ENCODE data around the gene ASCL4. TPM values are rescaled to one million over a fixed set of nuclear protein-coding genes. Genes with fewer than 3 reads are reported as not detected.

ASCL4 gene
- total and polyA plus RNA-seq, 2 experiments from 2014 or later: not detected

DNA sequence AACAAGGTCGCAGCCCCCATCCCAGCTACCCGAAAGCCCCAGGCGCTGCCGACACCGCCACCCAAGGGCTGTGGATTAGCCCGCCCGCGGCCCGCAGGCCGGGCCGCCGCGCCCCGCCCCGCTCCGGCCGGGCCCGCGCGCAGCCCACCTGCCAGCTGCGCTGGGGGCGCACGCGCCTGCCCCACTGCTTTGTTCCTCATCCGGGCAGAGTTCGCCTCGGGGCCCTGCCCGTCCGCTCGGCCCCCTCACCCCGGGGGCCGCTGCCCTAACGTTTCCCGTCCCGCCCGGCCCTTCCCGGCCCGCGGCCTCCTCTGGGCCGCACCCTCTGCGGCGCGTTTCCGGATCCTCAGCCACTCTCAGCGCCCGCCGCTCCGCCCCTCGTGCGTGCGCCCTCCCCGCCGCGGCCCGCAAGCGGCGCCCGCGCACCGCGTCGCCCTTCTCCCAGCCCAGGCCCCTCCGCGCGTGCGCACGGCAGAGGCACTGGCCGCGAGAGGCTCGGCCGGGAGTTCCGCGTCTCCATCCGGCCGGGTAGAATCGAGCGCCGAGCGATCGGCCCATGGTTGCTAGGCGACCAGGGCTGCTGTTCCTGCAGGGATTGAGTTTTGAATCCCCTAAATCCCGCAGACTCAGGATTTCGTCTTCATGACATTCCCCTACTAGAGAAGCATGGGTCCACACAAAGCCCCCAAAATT, 13.5 kb upstream of the ASCL4 start, which contains the start of gene PRDM4:
Gene PRDM4, minus strand, starts transcription at position 329 of the 693 bp plus-strand sequence. CDS start 622 bp downstream, outside the sequence.
- H3F3A ChIP-seq (replicated peaks; ENCODE audit: low read depth): no peaks in the 10 kb centered on the region
- peak; percentile 91 for ATAC-seq

DNA sequence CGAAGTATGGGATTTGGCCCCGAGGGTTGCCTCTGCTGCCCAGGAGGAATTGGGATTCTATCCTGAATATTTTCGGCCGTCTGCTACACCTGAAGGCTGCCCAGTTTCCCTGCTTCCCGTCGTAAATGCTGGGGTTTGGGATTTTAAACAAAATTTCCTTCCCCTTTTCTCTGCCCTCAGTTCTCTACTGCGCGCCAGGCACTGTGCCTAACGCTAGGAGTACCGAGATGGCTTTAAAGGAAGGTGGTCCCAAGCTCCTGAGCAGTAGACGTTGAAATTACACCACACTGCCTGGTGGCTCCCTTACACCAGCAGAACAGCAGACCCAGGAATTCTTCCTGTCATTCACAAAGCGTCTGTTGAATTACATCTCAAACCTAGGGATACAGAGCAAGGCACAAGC, 13.0 kb upstream of the ASCL4 start:
- H3F3A ChIP-seq (replicated peaks; ENCODE audit: low read depth): no peaks in the 10 kb centered on the region
- H3K79me2 ChIP-seq (replicated peaks; ENCODE audit: insufficient read depth): peaks cover 33% of the 10 kb centered on the region
- peaks cover 5% of the 10 kb centered on the region for H3K36me3 Mint-ChIP-seq (ENCODE audit: low read depth)
- no peaks in the 10 kb centered on the region for H3K27me3 ChIP-seq (ENCODE audit: insufficient read depth)
- peaks cover 14% of the 10 kb centered on the region for H4K20me1 ChIP-seq (replicated peaks; ENCODE audit: insufficient read depth)
- DNase-seq (ENCODE audit: low spot score) (peak; percentile 58), ATAC-seq (peak; percentile 60)
- H3K4me2 ChIP-seq: peak overlapping the region; percentile 82
- peak overlapping the region; percentile 92 for H3K4me3 Mint-ChIP-seq
- H3K9me2 ChIP-seq (ENCODE audit: insufficient read depth): no peaks in the 10 kb centered on the region
- peak overlapping the region; percentile 81 for H3K4me3 ChIP-seq
- H3K4me1 Mint-ChIP-seq: peaks cover 15% of the 10 kb centered on the region; the same call in 2 of the 3 replicates
- H2AFZ ChIP-seq: peak overlapping the region; percentile 100
- peaks cover 13% of the 10 kb centered on the region for H3K4me1 ChIP-seq (ENCODE audit: insufficient read depth)
- H3K27ac ChIP-seq (ENCODE audit: low read depth): no peak overlapping the region
- H3K27me3 Mint-ChIP-seq (ENCODE audit: insufficient read depth, low read depth, poor library complexity): peaks cover 13% of the 10 kb centered on the region
- no peak for TF ChIP-seq JUNB (IDR thresholded peaks at IDR 0.05; ENCODE audit: unreplicated experiment)
- TF ChIP-seq, protein P1, sequence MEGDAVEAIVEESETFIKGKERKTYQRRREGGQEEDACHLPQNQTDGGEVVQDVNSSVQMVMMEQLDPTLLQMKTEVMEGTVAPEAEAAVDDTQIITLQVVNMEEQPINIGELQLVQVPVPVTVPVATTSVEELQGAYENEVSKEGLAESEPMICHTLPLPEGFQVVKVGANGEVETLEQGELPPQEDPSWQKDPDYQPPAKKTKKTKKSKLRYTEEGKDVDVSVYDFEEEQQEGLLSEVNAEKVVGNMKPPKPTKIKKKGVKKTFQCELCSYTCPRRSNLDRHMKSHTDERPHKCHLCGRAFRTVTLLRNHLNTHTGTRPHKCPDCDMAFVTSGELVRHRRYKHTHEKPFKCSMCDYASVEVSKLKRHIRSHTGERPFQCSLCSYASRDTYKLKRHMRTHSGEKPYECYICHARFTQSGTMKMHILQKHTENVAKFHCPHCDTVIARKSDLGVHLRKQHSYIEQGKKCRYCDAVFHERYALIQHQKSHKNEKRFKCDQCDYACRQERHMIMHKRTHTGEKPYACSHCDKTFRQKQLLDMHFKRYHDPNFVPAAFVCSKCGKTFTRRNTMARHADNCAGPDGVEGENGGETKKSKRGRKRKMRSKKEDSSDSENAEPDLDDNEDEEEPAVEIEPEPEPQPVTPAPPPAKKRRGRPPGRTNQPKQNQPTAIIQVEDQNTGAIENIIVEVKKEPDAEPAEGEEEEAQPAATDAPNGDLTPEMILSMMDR (conservative IDR thresholded peaks at IDR 0.05; ENCODE audit: low read depth in 2 of 2): 0 out of 4 replicates have a peak, but pooled peaks of 1 of the 2 experiments have one; percentile 4
- peaks cover 5% of the 10 kb centered on the region; the same call in 1 of the 2 replicates for H3K36me3 ChIP-seq (ENCODE audit: insufficient read depth)
- no peaks in the 10 kb centered on the region for H3K9me3 Mint-ChIP-seq
- H3K27ac Mint-ChIP-seq: peak overlapping the region; percentile 89; the same call in 1 of the 2 replicates

More for the DNA sequence above, 13.5 kb upstream of the ASCL4 start, which contains the start of gene PRDM4:
- TF ChIP-seq POLR2AphosphoS5 (IDR thresholded peaks at IDR 0.05; ENCODE audit: low read depth) (peak; percentile 70), STAT1 (IDR thresholded peaks at IDR 0.05; ENCODE audit: unreplicated experiment) (no peak), CREB1 (CRISPR knock-in tag; IDR thresholded peaks at IDR 0.05; ENCODE audit: low read depth) (peak; percentile 85)
- TF ChIP-seq, protein P1 (conservative IDR thresholded peaks at IDR 0.05; ENCODE audit: low read depth in 2 of 2): peak in 1 of 2 experiments; percentile 70; a peak in 2 of 4 replicates
- H2AFZ ChIP-seq: peak within 1 kb of the TSS; percentile 100
- no peaks in the 10 kb centered on the region for H3K9me2 ChIP-seq (ENCODE audit: insufficient read depth)
- Mint-ChIP-seq H3K27ac (peak within 1 kb of the TSS; percentile 89), H3K9me3 (no peaks in the 10 kb centered on the region), H3K27me3 (ENCODE audit: insufficient read depth, low read depth, poor library complexity) (peaks cover 13% of the 10 kb centered on the region), H3K4me1 (peaks cover 15% of the 10 kb centered on the region; the same call in 2 of the 3 replicates), H3K4me3 (peak within 1 kb of the TSS; percentile 92), H3K36me3 (ENCODE audit: low read depth) (peaks cover 9% of the 10 kb centered on the region)
- H3K79me2 ChIP-seq (replicated peaks; ENCODE audit: insufficient read depth): peaks cover 33% of the 10 kb centered on the region
- H4K20me1 ChIP-seq (replicated peaks; ENCODE audit: insufficient read depth): peaks cover 14% of the 10 kb centered on the region
- H3K27me3 ChIP-seq (ENCODE audit: insufficient read depth): no peaks in the 10 kb centered on the region
- peak within 1 kb of the TSS; percentile 81 for H3K4me3 ChIP-seq
- DNase-seq (ENCODE audit: low spot score): peak; percentile 97
- peak within 1 kb of the TSS; percentile 82 for H3K4me2 ChIP-seq
- H3K27ac ChIP-seq (ENCODE audit: low read depth): peak within 1 kb of the TSS; percentile 73; the same call in 1 of the 2 replicates
- peaks cover 10% of the 10 kb centered on the region; the same call in 1 of the 2 replicates for H3K36me3 ChIP-seq (ENCODE audit: insufficient read depth)
- peaks cover 13% of the 10 kb centered on the region for H3K4me1 ChIP-seq (ENCODE audit: insufficient read depth)
